ENCODE results near the gene RPS21.

Gene RPS21

DNA sequence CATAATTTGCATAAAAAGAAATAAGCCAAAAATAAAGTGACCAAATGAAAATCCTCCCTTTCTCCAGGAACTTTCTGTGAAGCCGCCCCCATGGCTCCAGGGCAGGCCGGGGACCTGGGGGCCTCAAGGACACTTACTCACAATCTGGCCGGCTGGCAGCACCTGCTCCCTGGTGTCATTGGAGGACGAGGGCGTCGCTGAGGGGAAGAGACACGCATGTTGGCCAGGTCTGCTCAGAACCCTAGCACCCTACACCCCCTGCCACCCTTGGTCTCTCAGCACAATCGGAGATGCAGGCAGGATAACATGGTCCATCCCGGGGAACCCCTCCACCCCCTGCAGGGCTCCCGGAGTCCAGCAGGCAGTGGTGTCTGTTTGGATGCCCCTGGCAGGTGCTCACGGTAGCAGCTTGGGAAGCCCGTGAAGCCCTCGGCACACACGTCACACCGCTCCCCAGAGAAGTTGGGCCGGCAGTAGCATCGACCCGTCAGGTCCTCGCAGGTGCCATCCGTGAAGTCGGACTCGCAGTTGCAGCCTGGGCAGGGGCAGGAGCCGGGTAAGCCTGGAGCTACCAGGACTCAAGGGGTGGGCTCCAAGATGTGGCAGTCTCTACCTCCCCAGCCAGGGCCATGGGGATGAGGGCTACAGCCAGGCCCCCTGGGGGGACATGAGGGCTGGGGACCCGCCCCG is 41.1 kb upstream of the RPS21 start:
- TF ChIP-seq, protein P1, sequence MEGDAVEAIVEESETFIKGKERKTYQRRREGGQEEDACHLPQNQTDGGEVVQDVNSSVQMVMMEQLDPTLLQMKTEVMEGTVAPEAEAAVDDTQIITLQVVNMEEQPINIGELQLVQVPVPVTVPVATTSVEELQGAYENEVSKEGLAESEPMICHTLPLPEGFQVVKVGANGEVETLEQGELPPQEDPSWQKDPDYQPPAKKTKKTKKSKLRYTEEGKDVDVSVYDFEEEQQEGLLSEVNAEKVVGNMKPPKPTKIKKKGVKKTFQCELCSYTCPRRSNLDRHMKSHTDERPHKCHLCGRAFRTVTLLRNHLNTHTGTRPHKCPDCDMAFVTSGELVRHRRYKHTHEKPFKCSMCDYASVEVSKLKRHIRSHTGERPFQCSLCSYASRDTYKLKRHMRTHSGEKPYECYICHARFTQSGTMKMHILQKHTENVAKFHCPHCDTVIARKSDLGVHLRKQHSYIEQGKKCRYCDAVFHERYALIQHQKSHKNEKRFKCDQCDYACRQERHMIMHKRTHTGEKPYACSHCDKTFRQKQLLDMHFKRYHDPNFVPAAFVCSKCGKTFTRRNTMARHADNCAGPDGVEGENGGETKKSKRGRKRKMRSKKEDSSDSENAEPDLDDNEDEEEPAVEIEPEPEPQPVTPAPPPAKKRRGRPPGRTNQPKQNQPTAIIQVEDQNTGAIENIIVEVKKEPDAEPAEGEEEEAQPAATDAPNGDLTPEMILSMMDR (IDR thresholded peaks at IDR 0.05), result no peak

DNA sequence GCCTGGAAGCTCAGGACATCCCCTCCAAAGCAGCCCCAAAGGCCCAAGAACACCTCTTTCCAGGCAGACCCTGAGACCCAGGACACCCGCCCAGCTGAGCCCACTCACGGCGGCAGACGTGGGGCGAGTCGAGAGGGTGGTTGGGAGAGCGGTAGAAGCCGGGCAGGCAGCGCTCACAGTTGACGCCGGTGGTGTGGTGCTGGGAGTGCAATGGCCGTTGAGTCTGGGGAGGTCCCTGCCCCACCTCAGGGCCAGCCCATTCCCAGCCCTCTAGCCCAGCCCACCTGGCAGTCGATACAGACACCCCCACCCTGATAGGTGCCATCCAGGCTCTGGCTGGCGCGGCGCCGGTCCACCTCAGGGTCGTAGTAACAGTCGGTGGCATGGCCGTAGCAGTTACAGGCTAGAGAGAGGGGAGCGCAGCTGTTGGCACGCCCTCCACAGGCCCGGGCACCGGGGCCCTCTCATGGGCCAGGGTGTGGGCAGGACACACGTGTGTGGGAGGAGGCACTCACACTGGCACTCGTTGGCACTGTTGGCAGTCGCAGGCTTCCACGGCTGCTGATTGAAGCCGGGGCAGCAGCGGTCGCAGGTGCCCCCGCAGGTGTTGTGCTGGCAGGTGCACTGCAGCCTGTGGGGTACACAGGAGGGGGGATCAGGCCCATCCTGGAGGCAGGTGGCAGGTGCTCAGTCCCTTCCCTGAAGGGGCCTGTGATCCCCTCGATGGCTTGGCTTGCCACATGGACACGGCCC is 40.3 kb upstream of the RPS21 start:
- TF ChIP-seq, protein P1 (IDR thresholded peaks at IDR 0.05), result no peak

DNA sequence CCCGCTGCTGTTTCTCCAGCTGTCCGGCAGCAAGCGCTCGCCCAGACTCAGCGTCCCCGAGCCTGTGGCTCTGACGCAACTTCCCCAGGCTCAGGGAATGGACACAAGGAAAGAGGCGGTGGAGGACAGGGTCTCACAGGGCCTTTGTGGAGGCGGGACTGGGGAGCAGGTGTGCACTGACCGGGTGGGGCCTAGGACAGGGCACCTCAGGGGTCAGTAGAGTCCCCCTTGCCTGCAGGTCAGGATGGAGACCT is 39.8 kb upstream of the RPS21 start:
- TF ChIP-seq, protein P1 (IDR thresholded peaks at IDR 0.05), result no peak

GRCh38 chr20:62347445-62347844 is 39.5 kb upstream of the RPS21 start:
- TF ChIP-seq, protein P1 (IDR thresholded peaks at IDR 0.05), result no peak

- TF ChIP-seq, protein P1 (IDR thresholded peaks at IDR 0.05), result no peak
These were observed 38.3 kb upstream of the RPS21 start for GRCh38 chr20:62348604-62349003.

GRCh38 chr20:62349556-62350097 is 37.3 kb upstream of the RPS21 start:
- TF ChIP-seq, protein P1 (IDR thresholded peaks at IDR 0.05), result no peak

DNA sequence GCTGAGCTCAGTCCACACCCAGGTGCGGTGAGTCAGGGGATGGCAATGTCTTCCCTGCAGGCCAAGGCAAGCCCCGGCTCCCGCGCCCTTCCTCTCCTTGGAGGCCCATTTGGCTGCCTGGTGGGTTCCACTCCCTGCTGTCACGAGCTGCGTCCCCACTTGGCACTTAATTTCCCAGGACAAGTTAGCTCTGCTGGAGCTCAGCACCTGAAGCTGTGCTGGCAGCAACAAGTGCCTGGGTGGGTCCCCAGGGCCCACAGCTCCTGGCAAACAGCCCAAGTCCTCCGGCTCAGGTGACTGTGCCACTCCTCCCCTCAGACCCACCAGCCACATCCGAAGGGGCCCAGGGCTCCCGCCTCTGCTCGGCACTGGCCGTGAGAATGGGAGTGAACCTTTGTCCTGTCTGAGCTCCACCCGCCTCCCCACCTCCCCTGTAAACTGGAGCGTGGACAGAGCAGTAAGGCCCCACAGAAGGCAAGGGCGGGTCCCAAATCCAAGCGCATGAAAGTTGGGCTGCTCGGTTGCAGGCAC is 36.7 kb upstream of the RPS21 start:
- TF ChIP-seq, protein P1 (IDR thresholded peaks at IDR 0.05), result no peak
